HG03354 (cell line): ENCODE results near the gene EIF5.

Source experiments
- ATAC-seq: cut with Tn5 transposase; IDR thresholded peaks from one replicate; pipeline ENCODE4 v1.9.1; 2021; ENCODE audit warnings: mild to moderate bottlenecking; ENCODE audit not compliant: unreplicated experiment, poor library complexity, severe bottlenecking

The EIF5 gene

DNA sequence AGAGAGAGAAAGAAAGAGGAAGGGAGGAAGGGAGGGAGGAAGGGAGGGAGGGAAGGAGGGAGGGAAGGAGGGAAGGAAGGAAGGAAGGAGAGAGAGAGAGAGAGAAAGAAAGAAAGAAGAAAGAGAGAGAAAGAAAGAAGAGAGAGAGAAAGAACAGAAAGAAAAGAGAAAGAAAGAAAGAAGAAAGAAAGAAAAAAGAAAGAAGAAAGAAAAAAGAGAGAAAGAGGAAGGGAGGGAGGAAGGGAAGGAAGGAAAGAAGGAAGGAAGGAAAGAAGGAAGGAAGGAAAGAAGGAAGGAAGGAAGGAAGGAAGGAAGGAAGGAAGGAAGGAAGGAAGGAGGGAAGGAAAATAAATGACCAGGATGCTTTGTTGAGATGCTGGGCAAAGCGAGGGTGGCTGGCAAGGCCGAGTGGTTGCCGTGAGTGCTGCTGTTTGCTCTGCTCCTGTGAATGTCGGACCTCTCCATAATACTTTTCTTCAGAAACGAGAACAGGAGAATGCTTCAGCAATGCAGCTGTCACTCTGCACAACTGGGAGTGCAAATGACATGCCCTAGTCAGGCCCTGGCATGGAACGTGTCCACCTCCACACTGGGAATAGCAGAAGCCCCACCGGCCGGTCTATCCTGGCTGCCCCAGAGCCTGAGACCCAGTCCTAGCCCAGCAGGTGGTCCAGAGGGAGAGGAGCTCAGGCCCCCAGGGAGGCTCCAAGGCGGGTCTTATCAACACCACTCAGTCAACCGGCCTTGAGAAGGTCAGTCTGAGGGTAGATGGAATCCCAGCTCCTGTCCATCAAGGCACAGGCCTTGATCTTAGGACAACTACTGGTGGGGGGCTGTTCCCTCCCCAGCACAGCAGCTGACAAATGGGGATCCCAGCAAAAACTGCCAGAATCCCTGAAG, 25.1 kb upstream of the EIF5 start:
- no peak for ATAC-seq

DNA sequence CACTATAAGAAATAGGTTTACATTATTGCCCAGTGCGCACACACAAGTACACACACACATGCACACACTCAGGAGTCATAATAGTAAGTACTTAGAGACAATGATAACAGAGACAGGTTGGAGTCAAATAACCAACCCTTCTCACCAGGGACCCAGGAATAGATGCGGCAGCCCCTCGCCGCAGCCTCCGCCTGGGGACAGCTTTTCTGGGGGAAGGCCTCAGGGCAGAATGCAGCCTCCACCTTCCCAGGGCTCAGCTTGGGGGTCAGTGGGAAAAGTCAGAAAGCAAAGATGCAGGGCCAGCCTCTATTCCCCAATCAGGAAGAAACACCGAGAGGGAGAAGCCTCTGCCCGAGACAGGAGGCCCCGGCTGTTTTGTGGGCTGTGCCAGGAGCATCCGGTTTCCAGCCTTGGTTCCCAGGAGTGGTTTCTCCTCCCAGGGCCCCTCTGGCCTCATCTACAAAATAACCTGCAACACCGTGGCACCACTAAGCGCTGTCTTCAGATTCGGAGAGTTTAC, 23.4 kb upstream of the EIF5 start:
- no peak for ATAC-seq

DNA sequence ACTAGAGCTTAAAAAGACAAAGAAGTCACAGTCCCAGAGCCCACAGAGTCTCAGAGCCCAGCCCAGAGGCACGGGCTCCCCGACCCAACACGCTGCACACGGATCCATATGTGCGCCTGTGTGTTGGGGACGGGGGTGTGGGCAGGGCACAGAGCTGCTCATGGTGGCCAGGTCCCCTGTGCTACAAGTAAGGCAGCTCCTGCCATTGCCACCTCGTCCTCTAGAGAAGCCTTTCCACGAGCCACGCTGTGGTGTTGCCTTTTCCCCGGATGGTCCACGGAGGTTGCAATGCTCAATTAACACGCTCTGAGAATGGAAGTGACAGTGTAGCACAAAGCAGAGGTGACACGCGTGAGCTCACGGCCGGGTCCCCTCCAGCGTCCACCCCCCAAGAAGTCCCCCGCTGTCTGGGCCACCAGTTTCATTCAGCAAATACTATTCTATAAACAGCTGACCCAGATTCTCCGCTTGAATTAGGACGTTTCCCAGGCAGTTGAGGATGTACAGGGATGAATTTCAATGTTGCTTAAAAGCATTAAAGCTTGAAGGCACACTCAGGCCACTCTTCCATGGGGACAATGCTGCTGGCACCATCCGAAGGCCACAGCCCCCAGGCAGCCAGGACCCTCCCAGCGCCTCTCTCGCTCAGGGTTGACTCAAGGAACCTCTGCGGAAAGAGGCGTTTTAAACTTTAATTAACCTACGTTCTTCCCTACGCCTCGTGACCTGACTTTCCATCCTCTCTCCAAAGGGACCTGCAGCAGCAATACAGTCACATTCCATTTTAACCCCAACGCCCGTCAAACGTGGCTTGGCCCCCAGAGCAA, 22.7 kb upstream of the EIF5 start:
- no peak for ATAC-seq

DNA sequence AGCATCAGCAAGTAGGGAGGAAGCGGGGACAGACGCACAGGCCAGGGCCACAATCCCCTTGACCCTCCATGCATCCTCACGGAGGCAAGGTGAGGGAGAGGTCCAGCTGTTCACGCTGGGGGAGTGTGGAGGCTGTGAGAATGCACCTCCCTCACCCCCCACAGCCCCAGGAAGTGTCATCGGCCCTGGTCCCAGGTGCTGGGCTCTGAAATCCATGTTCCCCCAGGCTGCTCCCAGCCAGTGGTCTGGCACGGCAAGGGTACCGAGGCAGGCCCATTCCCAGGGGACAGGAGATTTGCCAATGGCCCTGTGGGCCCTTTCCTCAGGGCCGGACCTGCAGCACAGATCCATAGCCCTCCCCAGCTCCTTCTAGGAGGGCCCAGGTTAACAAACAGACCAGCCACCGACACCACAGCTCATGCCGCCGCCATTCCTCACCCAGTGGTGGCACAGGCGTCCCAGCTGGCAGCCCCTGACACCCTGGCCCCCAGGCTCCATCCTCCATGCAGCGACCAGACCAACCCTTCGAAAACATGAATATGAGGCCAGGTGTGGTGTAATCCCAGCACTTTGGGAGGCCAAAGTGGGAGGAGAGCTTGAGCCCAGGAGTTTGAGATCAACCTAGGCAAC, 21.9 kb upstream of the EIF5 start:
- ATAC-seq: no peak

DNA sequence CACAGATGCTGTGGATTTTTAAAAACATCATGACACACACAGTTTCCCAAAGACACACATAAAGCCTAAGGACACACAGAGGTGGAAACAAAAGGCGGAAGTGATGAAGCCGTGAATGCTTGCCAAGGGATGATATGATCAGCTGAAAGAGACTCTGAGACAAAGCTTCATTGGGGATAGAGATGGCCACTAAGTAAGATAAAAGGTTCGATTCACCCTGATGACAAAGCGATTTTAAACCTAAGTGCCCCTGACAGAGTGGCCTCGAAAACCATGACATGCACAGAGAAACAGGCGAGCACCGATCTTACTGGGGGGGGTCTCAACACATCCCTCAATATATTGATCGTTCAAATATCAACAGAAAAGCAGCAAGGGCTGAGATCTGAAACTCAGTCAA, 20.3 kb upstream of the EIF5 start:
- no peak for ATAC-seq

DNA sequence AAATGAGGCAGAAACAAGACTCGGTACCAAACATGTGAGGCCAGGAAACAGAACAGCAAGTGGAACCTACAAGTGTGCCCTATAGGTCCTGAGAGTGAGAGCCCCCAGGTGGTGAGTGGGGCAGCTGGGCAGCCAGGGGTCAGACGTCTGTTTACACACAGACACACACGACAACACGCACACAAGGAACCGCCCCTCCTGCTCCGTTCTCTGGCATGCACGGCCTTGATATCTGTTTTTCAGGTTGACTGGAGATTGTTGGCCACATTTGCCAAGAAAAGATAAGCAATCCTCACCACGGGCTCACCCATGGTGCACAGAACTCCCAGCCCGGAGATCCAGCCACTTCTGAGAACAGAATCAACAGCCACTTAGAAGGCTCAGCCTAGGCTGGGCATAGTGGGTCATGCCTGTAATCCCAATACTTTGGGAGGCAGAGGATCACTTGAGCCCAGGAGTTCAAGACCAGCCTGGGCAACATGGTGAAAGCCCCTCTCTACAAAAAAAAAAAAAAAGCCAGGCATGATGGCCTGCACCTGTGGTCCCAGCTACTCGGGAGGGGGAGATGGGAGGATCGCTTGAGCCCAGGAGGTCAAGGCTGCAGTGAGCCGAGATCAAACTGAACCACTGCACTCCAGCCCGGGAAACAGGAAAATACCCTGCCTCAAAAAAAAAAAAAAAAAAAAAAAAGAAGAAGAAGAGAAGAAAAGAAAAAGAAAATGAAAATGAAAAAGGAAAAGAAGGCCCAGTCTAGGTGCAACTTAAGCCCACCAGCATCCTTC, 19.4 kb upstream of the EIF5 start:
- ATAC-seq: no peak

DNA sequence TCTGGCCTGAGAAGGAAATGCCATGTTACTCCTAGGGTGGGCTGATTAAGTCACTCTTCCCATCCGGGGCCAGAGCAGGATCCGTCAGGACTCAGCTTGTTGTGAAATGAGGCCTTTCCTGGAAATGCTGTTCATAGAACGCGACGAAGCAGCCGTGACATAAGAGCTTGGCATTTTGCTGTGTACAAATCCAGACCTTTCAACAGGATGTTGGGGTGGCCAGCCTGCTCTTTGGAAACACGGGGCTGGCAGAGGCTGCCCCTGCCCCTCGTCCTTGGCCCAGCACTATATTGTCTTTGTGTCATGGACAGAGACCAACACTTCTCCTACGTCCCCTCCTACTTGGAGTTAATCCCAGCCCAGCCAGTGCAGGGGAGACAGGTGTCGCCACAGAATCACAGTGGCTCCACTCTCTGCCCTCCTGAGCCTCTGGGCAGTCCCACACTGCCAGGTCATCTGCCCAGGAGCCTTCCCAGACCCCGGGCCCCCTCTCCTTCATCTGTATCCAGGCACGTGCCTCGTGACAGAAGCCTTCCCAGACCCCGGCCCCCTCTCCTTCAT, 18.6 kb upstream of the EIF5 start:
- no peak for ATAC-seq

DNA sequence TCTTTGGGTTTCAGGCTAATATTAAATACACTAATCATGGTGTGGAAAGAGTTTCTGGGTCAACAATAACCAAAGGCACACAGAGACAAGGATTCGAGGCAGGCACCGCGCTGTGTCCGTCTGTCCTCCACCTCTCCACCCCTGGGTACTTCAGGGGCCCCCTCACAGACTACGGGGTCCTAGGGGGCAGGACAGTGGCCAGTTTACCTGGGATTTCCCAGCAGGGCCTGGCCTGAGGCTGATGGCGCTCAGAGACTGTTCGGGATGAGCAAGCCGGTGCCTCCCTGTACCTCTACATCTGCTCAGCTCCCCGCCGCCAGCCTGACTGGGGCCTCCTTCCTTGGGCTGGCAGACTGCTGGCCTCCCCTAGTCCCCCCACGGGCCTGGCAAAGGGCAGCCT, 18.1 kb upstream of the EIF5 start:
- ATAC-seq: no peak

DNA sequence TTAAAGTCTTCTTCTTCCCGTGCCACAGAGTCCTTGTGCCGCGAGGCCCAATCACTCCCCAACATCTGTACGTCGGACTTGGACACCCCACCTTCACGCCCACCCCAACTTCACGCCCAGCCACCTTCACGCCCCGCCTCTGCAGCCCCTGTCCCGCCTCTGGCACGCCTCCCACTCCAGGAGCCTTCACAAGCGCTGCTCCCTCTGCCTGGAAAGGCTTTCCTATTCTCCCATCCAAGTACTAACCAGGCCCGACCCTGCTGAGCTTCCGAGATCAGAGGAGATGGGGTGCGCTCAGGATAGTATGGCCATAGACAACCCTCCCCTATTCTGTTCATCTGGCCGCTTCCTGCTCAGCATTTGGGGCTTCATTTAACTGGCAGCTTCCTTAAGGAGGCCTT, 17.3 kb upstream of the EIF5 start:
- ATAC-seq: no peak

DNA sequence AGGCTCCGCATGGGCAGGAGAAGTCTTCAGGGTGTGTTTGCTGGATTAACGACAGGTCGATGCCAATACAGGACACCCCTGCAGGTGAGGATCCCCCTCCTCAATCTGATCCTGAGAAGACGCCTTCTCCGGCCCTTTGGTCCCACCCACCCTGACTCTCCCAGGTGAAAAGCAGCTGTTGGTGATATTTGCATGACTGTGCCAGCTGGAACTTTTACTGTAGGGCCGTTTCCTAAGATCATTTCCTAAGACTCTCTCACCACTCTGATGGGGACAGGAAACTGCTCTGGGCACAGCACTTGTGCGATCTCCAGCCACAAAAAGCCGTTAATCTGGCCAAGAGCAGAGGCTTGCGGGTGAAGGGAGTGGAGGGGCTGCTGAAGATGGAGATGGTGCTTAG, 16.8 kb upstream of the EIF5 start:
- ATAC-seq: no peak

DNA sequence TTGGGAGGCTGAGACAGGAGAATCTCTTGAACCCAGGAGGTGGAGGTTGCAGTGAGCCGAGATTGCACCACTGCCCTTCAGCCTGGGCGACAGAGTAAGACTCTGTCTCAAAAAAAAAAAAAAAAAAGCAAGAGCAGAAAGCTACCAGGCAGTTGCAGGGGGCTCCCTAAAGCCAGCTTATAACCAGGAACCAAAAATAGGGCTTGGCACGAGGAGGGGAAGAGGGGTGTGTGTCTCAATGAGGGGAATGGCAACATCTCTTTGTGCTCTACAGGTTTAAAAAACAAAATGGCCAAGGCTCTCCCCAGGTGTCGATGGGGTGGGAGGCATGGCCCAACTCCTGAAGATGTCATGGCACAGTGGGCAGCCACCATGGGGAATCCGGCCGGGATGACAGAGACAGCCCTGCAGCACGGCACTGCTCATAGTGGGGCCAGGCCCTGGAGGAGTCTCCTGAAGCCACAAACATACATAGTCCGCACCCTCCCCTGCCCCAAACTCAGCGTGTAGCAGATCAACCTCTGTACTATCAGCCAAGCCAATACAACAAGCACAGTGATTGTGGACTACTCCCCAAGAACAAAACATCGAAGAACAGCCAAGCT, 16.0 kb upstream of the EIF5 start:
- ATAC-seq: no peak

DNA sequence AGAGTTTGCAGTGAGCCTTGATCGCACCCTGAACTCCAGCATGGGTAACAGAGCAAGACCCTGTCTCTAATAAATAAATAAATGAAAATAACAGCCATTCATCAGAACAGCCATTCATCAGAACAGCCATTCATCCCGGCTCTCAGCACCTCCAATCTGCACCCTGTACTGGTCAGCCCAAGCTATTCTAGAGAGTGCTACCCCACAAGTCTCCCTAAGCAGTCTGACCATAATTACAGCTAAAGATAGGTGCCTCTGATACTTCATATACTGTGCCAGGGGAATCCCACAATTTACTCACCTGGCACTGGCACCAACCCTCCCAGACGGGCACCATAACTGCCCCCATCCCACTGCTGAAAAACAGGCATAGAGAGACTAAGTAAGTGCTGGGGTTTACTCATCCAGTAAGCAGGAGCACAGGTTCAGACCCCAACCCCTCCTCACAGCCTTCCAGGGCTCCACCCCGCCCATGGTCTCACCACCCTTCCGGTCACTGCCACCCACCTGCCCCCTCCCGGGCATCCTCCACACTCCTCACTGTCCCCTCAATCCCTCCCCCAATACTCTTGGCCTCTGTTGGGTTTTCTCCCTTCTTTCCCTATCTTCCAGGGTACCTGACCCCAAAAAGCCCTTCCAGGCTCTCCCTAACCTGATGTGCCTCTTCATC, 15.2 kb upstream of the EIF5 start:
- ATAC-seq: peak; percentile 45

DNA sequence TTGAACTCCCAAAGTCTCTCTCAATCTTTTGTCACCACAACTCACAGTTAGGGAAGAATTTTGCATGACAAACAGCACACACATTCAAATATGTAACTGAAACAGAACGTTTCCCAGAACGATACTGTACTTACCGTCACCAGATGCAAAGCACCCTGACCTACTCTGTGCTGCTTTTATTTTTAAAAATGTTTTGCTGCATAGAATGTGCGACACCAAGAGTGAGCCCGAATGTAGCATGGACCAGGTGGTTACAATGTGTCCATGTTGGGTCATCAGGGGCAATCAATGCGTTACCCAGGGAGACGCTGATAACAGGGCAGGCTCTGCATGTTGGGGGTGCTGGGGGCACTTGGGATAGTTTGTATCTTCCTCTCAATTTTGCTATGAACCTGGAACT, 14.6 kb upstream of the EIF5 start:
- ATAC-seq: peak; percentile 80

DNA sequence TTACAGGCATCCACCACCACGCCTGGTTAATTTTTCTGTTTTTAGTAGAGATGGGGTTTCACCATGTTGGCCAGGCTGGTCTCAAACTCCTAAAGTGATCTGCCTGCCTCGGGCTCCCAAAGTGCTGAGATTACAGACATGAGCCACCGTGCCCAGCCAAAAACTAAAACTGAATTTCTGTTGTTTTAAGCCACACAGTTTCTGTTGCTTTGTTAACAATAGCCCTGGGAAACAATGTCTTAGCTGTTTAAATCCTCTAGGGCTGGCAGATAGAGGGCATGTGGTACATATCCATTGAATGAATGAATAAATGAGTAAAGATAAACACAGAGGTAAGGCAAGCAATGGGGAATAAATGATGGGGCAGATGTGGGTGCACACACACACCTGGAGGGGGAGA, 8.0 kb upstream of the EIF5 start:
- no peak for ATAC-seq

DNA sequence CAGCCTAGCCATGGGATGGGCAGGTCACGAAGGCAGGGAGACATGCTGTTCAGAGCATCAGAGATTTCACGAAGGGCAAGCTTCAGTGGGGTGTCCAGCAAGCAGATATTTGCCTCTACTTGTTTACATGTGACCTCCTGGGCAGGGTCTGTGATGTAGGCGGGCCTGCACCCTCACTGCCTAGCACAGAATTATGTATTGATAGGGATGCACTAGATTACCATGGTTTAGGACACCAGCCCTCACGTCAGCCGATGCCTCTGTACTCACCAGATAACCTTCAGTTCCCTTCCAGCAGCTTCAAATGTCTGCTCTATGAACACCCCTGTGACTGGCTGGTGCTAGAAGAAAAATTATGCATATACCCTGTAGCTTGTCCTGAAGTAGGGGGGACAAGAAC, 5.1 kb upstream of the EIF5 start:
- ATAC-seq: no peak

DNA sequence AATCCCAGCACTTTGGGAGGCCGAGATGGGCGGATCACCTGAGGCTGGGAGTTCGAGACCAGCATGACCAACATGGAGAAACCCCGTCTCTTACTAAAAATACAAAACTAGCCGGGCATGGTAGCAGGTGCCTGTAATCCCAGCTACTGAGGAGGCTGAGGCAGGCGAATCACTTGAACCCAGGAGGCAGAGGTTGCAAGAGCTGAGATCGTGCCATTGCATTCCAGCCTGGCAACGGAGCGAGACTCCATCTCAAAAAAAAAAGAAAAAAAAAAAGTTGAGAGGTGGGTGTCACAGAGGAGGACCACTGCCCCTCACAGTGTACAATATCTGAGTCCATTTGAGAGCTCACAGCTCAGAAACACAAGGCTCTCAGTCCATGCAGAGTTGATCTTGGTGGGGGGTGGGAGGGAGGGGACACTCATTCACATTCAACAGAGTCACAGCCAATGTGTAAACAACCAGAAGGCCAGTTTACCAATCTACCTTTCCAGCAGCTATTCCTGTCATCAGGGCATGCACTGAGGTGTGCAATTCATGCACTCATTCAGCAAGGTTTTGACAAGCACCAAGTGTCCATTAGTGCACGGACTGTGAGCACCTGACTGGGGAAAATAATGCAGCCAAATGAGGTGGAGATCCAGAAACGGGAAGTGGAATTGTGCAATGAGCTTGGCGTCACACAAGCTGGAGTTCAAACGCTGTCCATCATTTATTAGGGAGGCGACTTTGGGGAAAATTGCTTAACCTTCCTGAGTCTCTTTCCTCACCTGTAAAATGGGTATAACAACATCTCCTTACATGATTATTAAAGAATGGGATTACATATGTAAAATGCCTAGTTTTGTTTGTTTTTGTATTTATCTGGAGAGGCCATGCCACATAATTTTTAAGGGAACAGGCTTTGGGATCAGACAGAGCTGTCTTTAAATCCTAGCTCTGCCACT, 4.4 kb upstream of the EIF5 start:
- no peak for ATAC-seq

DNA sequence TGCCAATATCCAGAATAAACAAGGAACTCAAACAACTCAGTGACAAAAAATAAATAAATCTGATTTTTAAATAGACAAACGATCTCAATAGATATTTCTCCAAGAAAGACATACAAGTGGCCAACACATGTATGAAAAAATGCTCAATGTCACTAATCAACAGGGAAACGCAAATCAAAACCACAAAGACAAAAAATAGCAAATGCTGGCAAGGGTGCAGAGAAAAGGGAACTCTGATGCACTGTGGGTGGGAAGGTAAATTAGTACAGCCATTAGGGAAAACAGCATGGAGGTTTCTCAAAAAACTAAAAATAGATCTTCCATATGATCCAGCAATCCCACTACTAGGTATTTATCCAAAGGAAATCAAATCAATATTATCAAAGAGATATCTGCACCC, 3.5 kb upstream of the EIF5 start:
- no peak for ATAC-seq
